Measurements from ENCODE around the gene CDK4.

DNA sequence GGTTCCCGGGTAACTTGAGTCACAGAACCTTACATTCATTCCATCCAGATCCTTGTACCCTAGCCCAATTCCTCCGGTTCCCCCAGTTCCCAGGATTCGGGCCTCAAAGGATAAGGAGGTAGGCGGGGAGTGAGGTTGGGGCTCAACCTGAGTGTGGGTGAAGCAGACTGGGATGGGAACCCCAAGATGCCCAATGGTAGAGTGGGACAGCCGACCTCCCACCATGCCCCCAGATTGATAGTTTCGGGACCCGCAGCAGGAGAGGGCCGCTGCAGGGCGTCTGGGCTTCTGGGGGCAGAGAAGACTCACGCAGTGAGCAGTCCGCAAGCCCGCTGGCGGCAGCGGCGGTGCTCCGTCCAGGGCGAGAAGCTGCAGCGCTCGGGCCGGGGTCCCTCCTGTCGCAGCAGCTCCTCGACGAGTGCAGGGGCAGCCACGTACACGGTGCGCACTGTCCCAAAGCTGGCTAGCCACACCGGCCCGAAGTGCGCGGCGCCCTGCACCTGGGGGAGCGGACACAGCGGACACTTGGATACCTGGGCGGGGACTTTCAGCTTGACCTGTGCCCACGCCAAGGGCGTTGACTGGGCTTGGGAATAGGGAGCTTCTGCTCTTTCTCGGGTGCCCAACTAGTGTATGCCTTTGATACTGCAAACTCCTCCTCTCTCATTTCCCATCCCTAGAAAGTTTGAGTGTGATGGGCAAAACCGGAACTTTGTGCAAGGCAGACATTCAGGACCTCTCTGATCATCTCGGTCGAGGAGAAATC, 13.8 kb upstream of the CDK4 start:
- no peak for TF ChIP-seq POLR2A (IDR thresholded peaks at IDR 0.05)
- TF ChIP-seq, protein P1, sequence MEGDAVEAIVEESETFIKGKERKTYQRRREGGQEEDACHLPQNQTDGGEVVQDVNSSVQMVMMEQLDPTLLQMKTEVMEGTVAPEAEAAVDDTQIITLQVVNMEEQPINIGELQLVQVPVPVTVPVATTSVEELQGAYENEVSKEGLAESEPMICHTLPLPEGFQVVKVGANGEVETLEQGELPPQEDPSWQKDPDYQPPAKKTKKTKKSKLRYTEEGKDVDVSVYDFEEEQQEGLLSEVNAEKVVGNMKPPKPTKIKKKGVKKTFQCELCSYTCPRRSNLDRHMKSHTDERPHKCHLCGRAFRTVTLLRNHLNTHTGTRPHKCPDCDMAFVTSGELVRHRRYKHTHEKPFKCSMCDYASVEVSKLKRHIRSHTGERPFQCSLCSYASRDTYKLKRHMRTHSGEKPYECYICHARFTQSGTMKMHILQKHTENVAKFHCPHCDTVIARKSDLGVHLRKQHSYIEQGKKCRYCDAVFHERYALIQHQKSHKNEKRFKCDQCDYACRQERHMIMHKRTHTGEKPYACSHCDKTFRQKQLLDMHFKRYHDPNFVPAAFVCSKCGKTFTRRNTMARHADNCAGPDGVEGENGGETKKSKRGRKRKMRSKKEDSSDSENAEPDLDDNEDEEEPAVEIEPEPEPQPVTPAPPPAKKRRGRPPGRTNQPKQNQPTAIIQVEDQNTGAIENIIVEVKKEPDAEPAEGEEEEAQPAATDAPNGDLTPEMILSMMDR (IDR thresholded peaks at IDR 0.05) = no peak

Data from lower leg skin (tissue), 3 donors.